NCI-H748 treated with DMSO at 0.1 percent for 48 hours (cell line): Measurements from ENCODE around the gene MRPS7.

Experiments
- DNase-seq: peaks from one replicate; lab custom pipeline; 2025; lab: John Stamatoyannopoulos, UW

Gene MRPS7

DNA sequence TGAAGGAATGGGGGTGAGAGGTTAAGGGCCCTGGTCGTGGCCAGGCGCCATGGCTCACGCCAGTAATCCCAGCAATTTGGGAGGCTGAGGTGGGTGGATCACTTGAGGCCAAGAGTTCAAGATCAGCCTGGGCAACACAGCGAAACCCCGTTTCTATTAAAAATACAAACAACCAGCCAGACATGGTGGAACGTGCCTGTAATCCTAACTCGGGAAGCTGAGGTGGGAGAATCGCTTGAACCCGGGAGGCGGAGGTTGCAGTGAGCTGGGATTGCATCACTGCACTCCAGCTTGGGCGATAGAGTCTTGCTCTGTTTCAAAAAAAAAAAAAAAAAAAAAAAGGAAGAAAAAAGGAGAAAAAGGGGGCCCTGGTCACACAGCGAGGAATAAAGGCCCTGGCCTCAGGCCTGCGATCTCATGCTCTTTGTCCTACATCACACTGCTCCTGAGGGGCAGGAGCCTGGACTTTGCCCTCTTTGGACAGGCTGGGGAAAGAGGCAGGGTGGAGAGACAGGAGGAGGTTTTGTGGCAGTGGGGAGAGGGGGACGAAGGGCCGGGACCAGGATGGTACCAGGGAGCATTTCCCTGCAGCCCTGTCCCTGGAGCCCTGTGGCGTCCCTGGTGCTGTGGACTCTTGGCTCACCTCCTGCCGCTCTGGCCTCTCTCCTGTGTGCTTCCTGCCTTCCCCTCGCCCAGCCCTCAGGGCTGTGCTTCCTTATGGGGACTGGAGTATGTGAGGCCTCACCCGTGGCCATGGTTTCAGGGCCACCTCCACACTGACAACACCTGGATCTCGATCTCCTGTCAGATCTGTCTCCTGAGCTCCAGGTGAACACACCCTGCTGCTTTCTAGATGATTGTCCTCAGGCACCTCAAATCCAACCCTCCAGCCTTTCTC is 47.3 kb downstream of the MRPS7 start:
- DNase-seq, result no peak

DNA sequence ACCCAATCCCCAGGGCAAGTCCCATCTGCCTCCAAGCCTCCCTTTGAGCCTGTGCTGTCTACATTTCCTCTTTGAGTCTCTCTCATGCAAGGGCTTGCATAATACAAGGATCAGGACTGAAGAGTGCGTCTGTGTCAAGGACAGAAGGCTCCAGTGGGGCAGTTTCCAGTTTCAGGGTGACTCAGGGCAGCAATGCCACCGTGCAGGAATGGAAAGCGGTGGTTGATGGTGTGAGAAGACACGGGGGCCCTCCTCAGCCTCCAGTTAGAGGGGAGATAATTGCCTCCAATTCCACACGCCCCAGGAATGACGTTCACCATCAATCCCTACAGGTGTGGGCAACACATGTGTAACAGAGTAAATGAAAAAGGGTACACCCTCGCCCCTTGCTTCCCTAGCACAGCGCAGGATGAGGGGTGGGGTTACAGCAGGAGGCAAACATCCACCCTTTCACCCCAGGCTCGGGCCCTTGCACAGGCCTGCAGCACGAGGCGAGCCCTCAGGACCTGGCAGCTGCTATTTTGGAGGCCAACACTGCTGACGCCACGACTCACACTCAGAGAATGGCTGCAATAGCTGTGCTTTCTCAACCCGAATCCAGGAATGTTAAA is 52.4 kb downstream of the MRPS7 start:
- no peak for DNase-seq

DNA sequence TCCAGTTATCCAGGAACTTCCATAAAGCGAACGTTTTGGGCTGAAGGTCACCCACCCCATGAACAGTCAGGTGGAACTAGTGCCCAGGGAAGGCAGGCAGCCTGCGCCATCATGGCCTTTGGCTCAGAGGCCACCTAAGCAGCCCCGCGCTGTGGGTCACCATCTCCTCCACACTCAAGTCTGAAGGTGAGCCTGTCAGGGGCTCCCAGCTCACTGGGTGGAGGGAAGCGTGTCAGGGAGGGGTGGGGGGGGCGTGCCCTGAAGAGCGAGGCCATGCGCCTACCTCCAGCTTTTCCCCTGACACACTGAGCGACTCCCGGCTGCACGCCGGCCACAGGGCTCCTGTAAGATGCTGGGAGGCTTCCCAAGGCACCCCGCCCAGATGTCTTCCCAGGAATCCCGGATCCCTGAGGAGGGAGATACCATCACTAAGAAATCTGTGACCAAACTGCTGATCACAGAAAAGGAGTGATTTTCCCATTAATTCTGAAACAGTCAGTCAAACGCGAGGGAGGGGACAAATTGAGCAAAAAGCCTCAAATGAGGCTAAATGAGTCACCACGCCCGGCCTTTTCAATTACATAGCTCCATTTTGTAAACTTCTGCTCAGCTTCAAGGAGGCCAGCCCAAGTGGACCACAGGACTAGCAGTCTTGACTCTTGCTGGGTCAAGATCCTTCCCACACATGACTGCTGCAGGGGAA is 54.0 kb downstream of the MRPS7 start:
- no peak for DNase-seq
